Heart left ventricle (tissue), 13 donors: Measurements from ENCODE around the gene KCNG2.

ENCODE experiments used
- POLR2A ChIP-seq, 2 donors: fragments of 450-650 bp; IDR thresholded peaks; one replicate each; pipeline ENCODE4 v1.6.1; 2017; ENCODE audit warnings: antibody characterized with exemption in 2 of 2, mild to moderate bottlenecking in 2 of 2, moderate library complexity in 2 of 2
- TF ChIP-seq, protein P1 (sequence below), 12 donors: fragments of 200-600 bp; sonication (generic) in 4 of 12; IDR thresholded peaks; one replicate each; pipeline versions ENCODE4 v1.5.0 to v1.8.0; 2018 to 2022; ENCODE audit warnings: antibody characterized with exemption in 12 of 12, mild to moderate bottlenecking in 5 of 12
- donor health status: ischemic (EF 13 %, LVEDD 7.1; RV severe dilation, severe dysfunction).
- donor health status: DM: no; HTN: yes; CAD: no.
- donor health status: DM: no; HTN: no; CAD: no.
- donor health status: ischemic (EF 25% LVEDD 6.9; RV normal size, moderate dysfunction).
- donor health status: ischemic (EF 25% LVEDD 5.7; RV mildly dilated, moderate dysfunction).
- donor health status: ischemic (EF 35%, LVEDD 5.7; RV mildly dilated, moderate dysfunction).
- donor health status: nonischemic (EF 11% LVEDD 7.7; RV severe dilation, severe dysfunction).
- donor health status: DM: yes; HTN: yes; CAD: no.
- donor health status: PGD.
- donor health status: ischemic (EF 29% LVEDD 5.4; RV normal size, mild dysfunction).
- donor health status: nonischemic (EF 23%, LVEDD 6.1; RV moderate dilation, normal function).

DNA sequence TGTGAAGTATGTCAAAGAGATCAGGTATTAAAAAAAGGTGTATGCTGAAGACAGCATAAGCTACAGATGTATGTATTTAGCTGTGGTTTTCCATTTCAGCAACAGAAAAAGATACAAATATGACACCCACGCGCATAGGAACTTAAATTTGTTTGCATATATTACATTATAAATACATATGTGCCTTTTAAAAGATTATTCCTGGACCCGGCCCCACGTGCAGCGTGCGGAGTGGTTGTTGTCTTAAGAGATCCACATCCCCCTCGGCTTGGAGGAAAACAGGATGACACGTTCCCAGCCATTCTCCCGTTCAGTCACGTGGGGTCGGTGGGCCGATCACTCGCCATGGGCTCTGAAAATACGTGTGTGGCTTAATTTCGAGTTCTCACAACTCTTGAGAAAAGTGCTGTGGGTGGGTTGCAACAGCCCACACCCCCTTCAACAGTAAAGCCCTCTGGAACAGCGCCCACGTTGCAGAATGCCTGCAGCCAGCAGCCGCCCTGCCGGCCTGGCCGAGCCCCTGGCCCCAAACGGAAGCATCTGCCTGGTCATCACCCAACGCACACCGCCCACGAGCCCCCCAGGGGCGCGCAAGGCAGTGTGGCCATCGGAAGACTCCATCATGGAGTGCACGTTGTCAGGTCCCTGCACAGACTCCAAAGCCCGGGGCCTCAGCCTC lies 18.6 kb upstream of the KCNG2 start:
- TF ChIP-seq, protein P1, sequence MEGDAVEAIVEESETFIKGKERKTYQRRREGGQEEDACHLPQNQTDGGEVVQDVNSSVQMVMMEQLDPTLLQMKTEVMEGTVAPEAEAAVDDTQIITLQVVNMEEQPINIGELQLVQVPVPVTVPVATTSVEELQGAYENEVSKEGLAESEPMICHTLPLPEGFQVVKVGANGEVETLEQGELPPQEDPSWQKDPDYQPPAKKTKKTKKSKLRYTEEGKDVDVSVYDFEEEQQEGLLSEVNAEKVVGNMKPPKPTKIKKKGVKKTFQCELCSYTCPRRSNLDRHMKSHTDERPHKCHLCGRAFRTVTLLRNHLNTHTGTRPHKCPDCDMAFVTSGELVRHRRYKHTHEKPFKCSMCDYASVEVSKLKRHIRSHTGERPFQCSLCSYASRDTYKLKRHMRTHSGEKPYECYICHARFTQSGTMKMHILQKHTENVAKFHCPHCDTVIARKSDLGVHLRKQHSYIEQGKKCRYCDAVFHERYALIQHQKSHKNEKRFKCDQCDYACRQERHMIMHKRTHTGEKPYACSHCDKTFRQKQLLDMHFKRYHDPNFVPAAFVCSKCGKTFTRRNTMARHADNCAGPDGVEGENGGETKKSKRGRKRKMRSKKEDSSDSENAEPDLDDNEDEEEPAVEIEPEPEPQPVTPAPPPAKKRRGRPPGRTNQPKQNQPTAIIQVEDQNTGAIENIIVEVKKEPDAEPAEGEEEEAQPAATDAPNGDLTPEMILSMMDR (IDR thresholded peaks at IDR 0.05): no peak
- TF ChIP-seq POLR2A (IDR thresholded peaks at IDR 0.05): no peak
